ENCODE data around the gene DMC1.
"Not testable (repeated sequence)": the region's sequence is repeated elsewhere in the genome, so short reads cannot be mapped to it uniquely, and the experiment has no call there.

DNA sequence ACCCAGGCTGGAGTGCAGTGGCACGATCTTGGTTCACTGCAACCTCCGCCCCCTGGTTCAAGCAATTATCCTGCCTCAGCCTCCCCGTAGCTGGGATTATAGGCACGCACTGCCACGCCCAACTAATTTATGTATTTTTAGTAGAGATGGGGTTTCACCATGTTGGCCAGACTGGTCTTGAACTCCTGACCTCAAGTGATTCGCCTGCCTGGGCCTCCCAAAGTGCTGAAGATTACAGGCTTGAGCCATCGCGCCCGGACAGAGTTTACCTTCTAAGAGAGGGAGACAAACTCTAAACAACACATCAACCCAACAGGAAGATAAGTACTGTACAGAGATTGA is 45.1 kb upstream of the DMC1 start:
- not testable (repeated sequence) for TF ChIP-seq EZH2 (IDR thresholded peaks at IDR 0.05); POLR2AphosphoS5 (IDR thresholded peaks at IDR 0.05; ENCODE audit: borderline replicate concordance, low read depth, low read length)

Data from SK-N-MC (cell line).